Mesodermal cell (in vitro differentiated cells): ENCODE results near the gene TYMP.

Experiments
- H3K27ac ChIP-seq: 2 replicates; pipeline ENCODE4 v1.7.0; 2013; ENCODE audit warnings: mild to moderate bottlenecking, low read depth, low read length, moderate library complexity; ENCODE audit not compliant: severe bottlenecking
- H3K36me3 ChIP-seq: 2 replicates; pipeline ENCODE4 v1.7.1; 2013; ENCODE audit warnings: mild to moderate bottlenecking, low read length, moderate library complexity; ENCODE audit not compliant: control insufficient read depth, insufficient read depth
- H3K4me1 ChIP-seq: one replicate; pipeline ENCODE4 v1.7.1; 2013; ENCODE audit warnings: mild to moderate bottlenecking, low read length; ENCODE audit not compliant: insufficient read depth, control insufficient read depth, poor library complexity, severe bottlenecking
- H3K4me3 ChIP-seq: 2 replicates; pipeline ENCODE4 v1.7.0; 2013; ENCODE audit warnings: low read length, control low read depth, mild to moderate bottlenecking; ENCODE audit not compliant: insufficient read depth, poor library complexity, severe bottlenecking; ENCODE audit errors: extremely low read depth
- H3K9me3 ChIP-seq: 2 replicates; pipeline ENCODE4 v1.7.1; 2013; ENCODE audit warnings: mild to moderate bottlenecking, low read length, moderate library complexity; ENCODE audit not compliant: control insufficient read depth
- WGBS, 2 experiments: methylation state at CpG; one replicate each; pipeline ENCODE4 v1.1.5; 2013; ENCODE audit warnings: missing lambda C conversion rate in 2 of 2; ENCODE audit not compliant: insufficient coverage in 2 of 2; 5-methylcytosine and 5-hydroxymethylcytosine counted together

TYMP gene

DNA sequence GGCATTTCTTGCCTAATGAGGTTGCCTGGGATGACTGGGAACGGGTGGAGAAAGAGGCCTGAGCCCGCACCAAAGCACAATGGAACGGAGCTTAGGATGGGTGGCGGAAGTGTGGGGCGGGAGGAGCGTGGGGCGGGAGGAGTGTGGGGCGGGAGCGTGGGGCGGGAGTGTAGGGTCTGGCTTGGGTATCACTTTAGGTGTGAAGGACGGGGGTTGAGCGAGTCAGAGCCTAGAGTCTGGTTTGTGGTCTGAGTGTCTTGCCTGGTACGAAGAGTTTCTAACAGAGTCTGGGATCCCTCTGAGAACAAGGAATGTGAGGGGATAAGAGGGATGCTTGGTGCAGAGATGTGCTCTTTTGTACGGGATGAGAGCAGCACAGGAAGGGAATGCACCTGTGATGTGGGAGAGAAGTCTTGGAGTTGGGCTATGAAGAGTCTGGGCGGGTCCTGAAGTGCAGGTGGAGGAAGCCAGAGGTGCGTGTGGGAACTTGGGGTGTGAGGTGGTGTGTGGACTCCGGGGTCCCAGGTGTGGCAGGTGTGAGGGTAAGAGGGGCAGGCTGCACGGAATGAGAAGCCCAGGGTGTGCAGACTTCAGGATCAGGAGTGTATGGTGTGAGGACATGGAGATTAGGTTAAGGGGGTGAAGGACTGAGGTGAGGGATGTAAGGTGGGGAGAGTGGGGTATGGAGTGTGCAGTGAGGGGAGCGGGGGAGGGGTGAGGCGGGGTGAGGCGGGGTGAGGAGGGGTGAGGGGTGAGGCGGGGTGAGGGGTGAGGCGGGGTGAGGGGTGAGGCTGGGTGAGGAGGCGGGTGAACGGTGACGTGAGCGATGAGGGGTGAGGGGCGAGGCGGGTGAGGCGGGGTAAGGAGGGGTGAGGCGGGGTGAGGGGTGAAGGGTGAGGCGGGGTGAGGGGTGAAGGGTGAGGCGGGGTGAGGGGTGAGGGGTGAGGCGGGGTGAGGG is 31.9 kb upstream of the TYMP start:
- Histone ChIP-seq H3K9me3 (no peaks in the 10 kb centered on the region), H3K4me3 (no peak overlapping the region), H3K4me1 (no peaks in the 10 kb centered on the region), H3K27ac (no peak overlapping the region), H3K36me3 (no peaks in the 10 kb centered on the region)
- 82 to 83% methylated on average over 10 to 18 of the region's 34 CpGs for WGBS, 2 experiments

DNA sequence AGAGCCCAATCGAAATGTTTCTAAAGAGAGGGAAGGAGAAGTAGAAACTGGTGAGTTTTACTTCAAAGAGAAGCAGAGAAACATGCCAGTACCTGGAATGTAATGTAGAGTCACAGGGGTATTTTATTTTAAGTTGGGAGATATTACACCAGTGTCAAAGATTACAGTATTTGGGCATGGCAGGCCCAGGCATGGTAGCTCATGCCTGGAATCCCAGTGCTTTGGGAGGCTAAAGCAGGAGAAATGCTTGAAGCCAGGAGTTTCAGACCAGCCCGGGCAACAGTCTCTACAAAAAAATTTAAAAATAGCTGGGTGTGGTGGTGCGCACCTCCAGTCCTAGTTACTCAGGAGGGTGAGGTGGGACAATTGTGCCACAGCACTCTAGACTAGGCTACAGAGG is 30.2 kb upstream of the TYMP start:
- Histone ChIP-seq H3K27ac (no peak overlapping the region), H3K36me3 (no peaks in the 10 kb centered on the region), H3K4me3 (no peak overlapping the region), H3K4me1 (no peaks in the 10 kb centered on the region), H3K9me3 (no peaks in the 10 kb centered on the region)
- 89 to 92% methylated on average over 1 to 2 of the region's 3 CpGs for WGBS, 2 experiments

DNA sequence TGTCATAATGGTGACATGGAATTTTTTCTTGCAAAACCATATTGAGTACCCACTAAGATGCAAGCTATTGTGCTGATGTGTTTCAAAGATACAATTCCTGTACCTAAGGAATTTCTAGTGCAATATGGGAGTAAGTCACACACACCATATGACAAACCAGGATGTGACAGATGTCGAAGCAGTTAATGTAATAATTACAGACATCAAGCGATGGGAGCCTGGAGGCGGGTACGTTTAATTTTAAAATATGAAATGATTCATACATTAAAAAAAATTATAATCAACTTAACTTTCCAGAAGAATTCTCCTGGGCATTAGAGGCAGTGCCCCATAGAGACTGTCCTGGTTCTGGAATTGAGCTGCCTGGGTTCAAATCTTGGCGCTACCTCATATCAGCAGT is 26.9 kb upstream of the TYMP start:
- no peak overlapping the region for H3K27ac ChIP-seq
- no CpG with 5 or more reads among the region's 5 CpGs for WGBS, 2 experiments
- H3K4me1 ChIP-seq, result no peaks in the 10 kb centered on the region
- no peaks in the 10 kb centered on the region for H3K36me3 ChIP-seq
- no peak overlapping the region for H3K4me3 ChIP-seq
- H3K9me3 ChIP-seq, result no peaks in the 10 kb centered on the region

DNA sequence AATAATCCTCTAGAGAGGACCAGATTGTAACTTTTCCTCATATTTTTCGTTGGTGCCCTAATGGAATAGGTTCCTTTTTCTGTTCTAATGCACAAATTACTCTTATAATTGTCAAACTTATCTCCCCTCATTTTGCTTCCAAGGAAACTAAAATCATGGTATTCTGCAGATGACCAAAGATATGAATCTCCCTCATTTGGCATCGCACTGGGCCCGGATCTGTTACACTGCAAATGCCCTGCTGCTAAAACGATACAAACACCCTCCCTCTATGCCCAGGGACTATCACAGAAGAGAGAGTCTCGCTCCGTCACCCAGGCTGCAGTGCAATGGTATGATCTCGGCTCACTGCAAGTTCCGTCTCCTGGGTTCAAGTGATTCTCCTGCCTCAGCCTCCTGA is 23.5 kb upstream of the TYMP start:
- no peaks in the 10 kb centered on the region for H3K36me3 ChIP-seq
- H3K4me1 ChIP-seq, result no peaks in the 10 kb centered on the region
- no peak overlapping the region for H3K4me3 ChIP-seq
- 86 to 87% methylated on average over 8 of the region's 8 CpGs for WGBS, 2 experiments
- H3K9me3 ChIP-seq, result no peaks in the 10 kb centered on the region
- no peak overlapping the region for H3K27ac ChIP-seq

DNA sequence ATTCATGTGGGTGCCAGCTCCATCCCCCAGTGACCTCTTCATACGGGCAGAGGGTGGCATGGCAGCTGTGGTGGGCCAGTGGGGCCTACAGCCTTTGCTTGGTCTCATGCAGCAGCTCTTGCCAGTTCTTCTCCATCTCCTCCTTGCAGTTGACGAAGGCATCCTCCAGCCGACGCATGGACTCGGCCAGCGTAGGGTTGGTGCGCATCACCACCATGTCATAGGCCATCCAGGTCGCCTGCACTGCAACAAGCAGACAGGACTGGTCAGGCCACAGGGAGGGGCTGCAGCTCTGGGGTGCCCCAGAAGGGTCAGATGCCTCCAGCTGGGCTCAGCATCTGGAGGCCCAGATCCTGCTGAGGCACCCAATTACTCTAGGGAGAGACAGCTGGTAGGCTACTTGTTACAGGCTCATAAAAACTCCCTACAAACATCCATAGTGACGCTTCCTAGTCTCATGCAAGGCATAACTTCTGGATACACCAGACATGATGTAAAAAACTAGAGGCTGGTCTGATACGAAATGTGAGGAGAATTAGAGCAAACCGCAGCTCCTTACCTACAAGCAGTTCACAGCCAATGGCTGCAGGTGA is 21.4 kb upstream of the TYMP start:
- no peak overlapping the region for H3K4me3 ChIP-seq
- no peak overlapping the region for H3K27ac ChIP-seq
- WGBS, 2 experiments, result 85 to 91% methylated on average over 10 to 11 of the region's 11 CpGs
- no peaks in the 10 kb centered on the region for H3K4me1 ChIP-seq
- no peaks in the 10 kb centered on the region for H3K36me3 ChIP-seq
- no peaks in the 10 kb centered on the region for H3K9me3 ChIP-seq

DNA sequence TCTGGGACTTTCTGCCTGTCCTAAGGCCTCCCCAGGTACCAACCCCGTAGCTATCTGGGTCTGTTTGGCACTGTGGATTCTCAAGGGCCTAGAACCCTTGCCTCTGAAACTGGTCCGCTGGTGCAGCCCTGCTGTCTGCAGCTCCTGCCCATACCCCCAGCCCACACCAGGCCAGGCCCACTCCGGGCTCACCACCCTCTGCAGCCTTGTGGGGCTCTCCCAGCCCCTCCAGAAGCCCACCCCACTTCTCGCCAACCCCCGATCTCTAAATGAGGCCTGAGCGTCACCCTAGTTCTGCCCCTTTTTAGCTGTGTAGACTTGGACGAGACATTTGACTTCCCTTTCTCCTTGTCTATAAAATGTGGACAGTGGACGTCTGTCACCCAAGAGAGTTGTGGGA is 20.6 kb upstream of the TYMP start:
- WGBS, 2 experiments, result 88 to 89% methylated on average over 6 to 8 of the region's 8 CpGs
- Histone ChIP-seq H3K4me1 (peaks cover under 1% of the 10 kb centered on the region), H3K27ac (no peak overlapping the region), H3K36me3 (no peaks in the 10 kb centered on the region), H3K9me3 (no peaks in the 10 kb centered on the region), H3K4me3 (no peak overlapping the region)

DNA sequence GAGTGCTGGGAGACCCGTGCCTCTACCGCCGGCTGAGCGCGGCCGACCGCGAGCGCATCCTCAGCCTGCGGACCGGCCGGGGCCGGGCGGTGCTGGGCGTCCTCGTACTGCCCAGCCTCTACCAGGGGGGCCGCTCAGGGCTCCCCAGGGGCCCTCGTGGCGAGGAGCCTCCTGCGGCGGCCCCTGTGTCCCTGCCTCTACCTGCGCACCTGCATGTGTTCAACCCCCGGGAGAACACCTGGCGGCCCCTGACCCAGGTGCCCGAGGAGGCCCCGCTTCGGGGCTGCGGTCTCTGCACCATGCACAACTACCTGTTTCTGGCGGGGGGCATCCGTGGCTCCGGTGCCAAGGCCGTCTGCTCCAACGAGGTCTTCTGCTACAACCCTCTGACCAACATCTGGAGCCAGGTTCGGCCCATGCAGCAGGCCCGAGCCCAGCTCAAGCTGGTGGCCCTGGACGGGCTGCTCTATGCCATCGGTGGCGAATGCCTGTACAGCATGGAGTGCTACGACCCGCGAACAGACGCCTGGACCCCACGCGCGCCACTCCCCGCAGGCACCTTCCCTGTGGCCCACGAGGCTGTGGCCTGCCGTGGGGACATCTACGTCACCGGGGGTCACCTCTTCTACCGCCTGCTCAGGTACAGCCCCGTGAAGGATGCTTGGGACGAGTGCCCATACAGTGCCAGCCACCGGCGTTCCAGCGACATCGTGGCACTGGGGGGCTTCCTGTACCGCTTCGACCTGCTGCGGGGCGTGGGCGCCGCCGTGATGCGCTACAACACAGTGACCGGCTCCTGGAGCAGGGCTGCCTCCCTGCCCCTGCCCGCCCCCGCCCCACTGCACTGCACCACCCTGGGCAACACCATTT is 19.3 kb upstream of the TYMP start:
- no peaks in the 10 kb centered on the region for H3K36me3 ChIP-seq
- H3K27ac ChIP-seq, result no peak overlapping the region
- H3K4me1 ChIP-seq, result peaks cover 5% of the 10 kb centered on the region
- no peaks in the 10 kb centered on the region for H3K9me3 ChIP-seq
- no peak overlapping the region for H3K4me3 ChIP-seq
- WGBS, 2 experiments, result 93 to 97% methylated on average over 56 to 66 of the region's 68 CpGs

DNA sequence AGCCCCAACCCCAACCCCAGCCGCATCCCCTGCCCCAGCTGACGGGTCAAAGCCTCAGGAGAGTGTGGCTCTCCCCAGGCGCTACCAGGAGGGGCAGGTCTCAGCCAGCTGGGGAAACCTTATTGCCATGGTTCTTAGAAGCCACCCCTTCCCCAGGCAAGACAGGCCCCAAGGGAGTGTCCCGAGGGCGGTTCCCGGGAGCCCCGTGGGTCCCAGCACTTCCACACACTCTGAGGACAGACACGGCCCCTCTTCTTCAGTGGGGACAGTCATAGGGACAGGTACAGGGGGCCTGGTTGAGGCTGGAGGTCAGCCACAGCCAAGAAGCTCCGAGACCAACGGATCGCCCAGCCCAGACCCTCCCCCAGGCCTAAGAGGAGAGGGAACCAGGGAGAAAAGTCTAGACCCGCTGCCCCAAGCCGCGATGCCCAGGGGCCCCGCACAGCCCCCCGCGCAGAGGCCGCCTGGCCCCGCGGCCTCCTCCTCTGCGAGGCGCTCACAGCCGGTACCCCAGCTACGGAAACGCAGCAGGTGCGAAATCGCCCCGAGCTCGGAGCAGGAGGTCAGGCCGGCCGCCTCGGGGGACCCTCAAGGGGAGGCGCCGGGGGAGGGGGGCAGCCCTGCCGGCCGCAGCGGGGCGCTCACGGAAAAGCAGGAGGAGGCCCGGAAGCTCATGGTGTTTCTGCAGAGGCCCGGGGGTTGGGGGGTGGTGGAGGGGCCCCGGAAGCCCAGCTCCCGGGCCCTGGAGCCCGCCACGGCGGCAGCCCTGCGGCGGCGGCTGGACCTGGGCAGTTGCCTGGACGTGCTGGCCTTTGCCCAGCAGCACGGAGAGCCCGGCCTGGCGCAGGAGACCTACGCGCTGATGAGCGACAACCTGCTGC is 18.5 kb upstream of the TYMP start:
- no peaks in the 10 kb centered on the region for H3K9me3 ChIP-seq
- no peak overlapping the region for H3K4me3 ChIP-seq
- H3K4me1 ChIP-seq, result peaks cover 5% of the 10 kb centered on the region
- WGBS, 2 experiments, result 93 to 96% methylated on average over 27 to 46 of the region's 56 CpGs
- H3K36me3 ChIP-seq, result no peaks in the 10 kb centered on the region
- no peak overlapping the region for H3K27ac ChIP-seq

DNA sequence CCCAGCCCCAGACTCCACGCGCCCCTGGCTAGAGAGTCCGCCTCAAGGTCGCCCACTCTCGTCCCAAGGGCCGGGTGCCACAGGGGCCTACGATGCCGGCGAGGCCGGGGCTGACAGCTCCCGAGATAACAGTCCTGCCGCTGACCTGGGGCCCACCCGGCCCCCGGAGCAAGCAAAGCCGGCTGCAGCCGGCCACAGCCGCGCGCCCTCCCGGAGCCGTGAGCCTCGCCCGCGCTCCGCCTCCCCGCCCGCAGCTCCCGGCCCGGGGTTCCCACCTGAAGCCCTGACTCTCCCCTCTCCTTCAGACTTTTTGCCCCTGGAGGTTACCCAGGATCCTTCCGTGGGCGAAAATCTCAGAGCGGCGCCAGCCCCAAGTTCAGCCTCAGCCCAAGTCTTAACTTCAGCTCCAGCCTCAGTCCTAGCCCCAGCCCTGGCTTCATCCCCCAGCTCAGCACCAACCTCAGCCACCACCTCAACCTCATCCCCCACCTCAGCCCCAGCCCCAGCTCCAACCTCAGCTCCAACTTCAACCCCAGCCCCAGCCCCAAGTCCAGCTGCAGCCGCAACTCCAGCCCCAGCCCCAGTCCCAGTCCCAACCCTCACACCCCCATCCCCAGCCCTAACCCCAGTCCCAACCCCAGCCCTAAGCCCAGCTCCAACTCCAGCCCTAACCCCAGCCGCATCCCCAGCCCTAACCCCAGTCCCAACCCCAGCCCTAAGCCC is 17.6 kb upstream of the TYMP start:
- H3K4me1 ChIP-seq, result peaks cover 5% of the 10 kb centered on the region
- H3K9me3 ChIP-seq, result no peaks in the 10 kb centered on the region
- WGBS, 2 experiments, result 92 to 95% methylated on average over 28 to 34 of the region's 35 CpGs
- H3K4me3 ChIP-seq, result no peak overlapping the region
- H3K27ac ChIP-seq, result no peak overlapping the region
- no peaks in the 10 kb centered on the region for H3K36me3 ChIP-seq
